C1 segment of cervical spinal cord (tissue), 14 donors: ENCODE results near the gene NNT.

Experiments used
- DNase-seq, 14 donors: peaks; one replicate each; lab custom pipeline; 2025; lab: John Stamatoyannopoulos, UW

NNT gene

DNA sequence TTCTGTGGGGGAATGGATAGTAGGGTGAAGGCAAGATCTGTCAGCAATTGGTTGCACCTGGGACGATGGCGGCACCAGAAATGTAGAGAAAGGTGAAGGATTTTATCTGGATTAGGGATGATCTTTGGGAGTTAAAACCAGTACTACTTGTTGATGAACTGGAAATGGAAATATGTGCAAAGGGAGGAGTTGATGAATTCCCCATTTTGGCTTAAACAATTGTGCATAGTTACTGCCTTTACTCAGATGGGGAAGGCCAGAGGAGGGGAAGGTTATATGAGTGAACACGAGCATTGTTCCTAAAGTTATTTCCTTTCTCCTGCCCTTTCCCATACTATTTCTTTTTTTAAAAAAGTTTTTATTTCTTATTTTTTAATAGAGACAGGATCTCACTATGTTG is 19.1 kb downstream of the NNT start:
- DNase-seq: no peak

DNA sequence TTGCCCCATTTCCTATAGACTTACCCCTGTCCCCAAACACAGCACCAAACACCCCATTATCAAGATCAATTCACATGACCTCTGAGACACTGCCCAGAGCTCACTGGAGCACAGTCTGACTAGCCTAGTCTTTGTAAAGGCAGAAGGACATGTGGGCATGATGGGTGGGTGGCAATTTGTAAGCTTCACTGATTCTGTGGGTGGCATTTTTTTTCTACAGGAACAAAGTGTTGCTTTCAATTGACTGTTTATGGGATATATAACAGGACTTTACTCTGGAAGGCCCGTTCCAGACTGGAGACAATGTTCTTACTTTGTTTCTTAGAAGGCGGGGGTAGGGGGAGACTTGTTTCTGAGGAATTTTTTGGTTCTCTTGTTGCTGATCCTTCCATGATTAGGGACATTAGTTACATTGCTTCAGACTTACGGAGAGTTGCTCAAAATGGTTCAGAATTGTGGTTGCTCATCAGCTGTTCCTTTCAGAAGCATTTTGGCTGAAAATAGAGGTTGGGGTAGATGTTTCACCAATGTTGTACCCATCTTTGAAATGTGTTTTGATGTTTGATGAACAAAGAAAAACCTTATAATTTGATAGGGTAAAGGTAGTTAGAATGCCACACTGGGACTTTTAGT is 20.2 kb downstream of the NNT start:
- no peak for DNase-seq

DNA sequence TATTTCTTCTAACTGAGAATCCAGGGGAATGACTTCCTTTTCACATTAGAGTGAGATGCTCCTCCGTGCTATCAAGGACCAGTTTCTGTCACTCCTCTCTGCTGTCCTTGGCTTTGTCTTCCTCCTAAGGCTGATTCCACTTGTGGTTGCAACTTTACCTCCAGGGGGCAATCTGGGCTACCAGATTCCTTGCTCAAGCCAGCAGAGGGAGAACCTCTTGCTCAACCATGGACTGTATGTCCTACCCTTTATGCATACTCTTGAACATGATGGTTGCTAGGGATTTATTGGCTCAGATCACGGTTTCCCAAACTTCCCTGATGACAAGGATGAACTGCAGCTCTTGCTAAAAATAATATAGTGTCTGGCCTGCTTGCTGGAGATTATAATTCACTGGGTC is 24.0 kb downstream of the NNT start:
- peak in 1 of 14 donors; percentile 7 for DNase-seq

GRCh38 chr5:43631182-43631910 is 28.4 kb downstream of the NNT start:
- peak in 4 of 14 donors; percentile 12 to 83 (median 22) for DNase-seq

DNA sequence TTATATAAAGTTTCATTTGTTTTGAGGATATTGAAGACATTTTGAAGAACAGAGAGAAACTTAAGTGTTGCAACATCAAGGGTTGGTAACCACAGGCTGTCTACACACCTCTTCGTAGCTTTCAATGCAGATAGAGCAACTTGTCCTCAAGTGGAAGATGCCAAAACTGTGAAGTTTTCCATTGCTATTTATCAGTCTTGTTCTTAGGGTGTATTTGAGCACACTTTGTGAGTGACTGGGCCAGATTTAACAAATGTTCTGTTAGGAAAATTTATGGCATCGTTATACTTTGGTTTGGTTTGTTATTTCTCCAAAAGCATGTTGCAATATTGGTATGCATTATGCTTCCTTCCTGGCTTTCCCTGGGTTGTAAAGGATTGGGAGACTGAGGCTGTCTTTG is 31.6 kb downstream of the NNT start:
- DNase-seq: no peak

DNA sequence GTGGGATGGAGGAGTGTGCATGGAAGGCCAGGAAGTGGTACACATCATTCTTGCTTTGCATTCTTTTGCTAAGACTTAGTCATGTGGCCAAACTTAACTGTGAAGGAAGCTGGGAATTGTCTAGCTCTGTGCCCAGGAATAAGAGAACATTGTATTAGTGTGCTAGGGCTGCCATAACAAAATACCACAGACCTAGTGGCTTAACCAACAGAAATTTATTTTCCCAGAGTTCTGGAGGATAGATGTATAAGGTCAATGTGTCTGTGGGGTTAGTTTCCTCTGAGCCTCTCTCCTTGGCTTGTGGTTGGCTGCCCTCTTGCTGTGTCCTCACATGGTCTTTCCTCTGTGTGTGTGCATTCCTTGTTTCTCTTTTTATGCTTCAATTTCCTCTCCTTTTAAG is 32.4 kb downstream of the NNT start:
- DNase-seq: no peak

DNA sequence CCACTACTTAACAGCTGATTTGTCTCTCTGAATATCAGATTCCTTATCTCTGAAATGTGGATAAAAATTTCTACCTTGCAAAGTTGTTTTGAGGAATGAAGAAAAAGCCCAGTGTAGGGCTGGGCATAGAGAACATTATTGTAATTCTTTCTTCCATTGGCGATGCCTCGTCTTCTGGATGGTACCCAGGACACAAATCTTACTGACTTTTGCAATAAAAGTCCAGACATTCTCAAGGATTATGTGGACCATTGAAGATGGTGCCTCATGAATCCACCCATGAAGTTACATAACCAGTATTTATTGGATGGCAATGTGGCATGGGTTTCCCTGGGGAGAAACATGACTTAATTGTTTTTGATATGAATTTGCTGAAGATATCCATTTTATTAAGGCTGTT is 33.1 kb downstream of the NNT start:
- no peak for DNase-seq

DNA sequence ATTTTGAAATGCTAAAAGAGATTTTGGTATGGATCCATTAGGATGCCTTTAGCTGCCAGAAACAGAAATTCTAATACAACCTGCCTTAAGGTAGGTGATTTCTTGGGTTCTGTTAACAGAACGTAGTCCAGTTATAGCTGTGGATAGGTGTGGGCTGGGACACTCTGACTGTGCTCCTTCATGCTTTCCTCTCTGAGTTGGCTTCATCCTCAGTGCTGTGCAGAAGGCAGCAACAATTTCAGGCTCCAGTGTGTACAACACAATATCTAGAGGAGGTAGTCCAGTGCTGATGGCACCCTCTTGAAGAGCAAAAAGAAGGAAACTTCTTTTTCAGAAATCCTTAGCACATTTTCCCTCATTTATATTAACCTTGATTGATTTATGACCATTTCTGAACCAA is 34.4 kb downstream of the NNT start:
- no peak for DNase-seq

DNA sequence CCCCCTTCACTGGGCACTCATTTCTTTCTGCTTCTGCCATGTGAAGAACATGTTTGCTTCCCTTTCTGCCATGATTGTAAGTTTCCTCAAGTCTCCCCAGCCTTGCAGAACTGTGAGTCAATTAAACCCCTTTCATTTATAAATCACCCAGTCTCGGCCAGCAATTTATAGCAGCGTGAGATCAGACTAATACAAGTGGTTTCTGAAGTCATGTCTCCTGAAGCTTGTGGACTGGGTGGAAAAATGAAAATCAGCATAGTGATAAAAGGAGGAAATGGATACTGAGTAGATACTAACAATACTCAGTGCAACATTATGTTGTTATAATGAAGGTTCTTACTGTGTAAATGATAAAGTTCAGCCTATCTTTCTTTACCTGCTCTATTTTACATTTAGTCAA is 35.1 kb downstream of the NNT start:
- DNase-seq: no peak

GRCh38 chr5:43638546-43638945 is 35.6 kb downstream of the NNT start:
- no peak for DNase-seq

DNA sequence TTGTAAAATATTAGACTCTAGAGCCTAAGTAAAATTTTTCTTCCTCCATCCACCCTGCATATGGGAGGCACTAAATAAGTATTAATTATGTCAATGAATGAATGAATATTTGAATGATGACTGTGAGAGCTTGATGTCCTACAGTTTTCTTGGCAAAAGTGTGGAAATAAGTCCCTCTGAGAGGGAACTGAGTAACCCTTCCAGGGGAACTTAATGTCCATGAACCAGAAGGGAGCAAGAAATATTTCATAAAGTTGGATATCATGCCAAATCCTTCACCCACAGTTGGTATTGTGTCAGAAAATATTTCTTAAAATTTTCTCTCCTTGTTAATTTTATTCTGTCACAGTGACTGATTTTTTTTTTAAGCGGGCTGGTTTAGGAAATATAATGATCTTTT is 36.6 kb downstream of the NNT start:
- DNase-seq: no peak

DNA sequence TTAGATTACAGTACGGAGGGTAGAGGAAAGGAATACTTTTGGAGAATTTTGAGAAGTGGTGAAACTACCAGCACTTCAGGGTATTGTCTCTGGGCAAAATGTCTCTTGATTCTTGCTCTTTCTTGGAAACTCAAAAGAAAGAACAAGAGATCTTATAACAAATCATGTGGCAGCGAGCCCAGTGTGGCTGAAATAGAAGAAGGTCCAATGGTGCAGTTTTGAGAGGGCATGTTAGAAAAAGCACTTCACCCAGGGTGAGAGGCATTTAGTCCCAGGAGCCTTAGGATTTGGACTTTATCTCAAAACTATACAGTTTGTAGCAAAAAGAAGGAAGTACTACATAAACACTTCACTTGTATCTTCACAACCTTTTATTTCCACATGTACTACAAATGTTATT is 39.4 kb downstream of the NNT start:
- no peak for DNase-seq

- no peak for DNase-seq
Observed at GRCh38 chr5:43643327-43643726, 40.3 kb downstream of the NNT start.

- DNase-seq: peak in 1 of 14 donors; percentile 80
Observed at GRCh38 chr5:43643750-43644149, 40.8 kb downstream of the NNT start.

GRCh38 chr5:43646992-43647391 is 44.0 kb downstream of the NNT start:
- DNase-seq: no peak

DNA sequence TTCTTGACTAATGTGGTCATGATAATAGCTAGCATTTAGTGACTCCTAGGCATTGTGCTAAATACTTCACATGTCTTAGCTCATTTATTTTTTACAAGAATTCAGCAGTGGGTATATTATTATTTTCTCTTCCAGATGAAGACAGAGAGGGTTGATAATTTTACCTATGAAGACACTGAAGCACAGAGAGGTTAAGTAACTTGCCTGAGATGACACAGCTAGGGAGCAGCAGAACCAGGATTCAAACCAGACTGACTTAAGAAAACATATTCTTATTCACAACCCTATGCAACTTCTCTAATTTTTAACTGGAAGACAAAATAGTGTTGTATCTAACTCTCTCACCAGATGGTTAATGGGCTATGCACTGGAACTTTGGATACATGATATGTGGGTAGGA is 44.8 kb downstream of the NNT start:
- DNase-seq: no peak

GRCh38 chr5:43648499-43649124 is 45.6 kb downstream of the NNT start:
- DNase-seq: no peak

DNA sequence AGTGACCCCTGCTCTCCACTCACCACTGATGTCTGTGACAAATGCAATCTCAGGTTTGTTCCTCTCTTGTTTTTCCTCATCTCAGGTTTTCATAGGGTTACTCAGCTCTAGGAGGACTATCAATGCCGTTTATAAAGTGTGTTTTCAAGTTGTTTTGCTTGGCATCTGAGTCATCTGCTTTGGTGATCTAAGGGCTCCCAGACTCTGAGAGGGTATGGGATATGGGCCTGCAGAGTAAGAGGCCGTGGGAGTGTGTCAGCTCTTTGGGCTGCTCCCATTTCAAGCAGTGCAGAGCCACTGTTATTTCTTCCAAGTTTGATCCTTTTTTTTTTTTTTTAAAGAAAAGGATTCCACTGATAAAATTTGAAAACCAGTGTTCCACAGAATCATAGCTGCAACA is 46.3 kb downstream of the NNT start:
- no peak for DNase-seq

DNA sequence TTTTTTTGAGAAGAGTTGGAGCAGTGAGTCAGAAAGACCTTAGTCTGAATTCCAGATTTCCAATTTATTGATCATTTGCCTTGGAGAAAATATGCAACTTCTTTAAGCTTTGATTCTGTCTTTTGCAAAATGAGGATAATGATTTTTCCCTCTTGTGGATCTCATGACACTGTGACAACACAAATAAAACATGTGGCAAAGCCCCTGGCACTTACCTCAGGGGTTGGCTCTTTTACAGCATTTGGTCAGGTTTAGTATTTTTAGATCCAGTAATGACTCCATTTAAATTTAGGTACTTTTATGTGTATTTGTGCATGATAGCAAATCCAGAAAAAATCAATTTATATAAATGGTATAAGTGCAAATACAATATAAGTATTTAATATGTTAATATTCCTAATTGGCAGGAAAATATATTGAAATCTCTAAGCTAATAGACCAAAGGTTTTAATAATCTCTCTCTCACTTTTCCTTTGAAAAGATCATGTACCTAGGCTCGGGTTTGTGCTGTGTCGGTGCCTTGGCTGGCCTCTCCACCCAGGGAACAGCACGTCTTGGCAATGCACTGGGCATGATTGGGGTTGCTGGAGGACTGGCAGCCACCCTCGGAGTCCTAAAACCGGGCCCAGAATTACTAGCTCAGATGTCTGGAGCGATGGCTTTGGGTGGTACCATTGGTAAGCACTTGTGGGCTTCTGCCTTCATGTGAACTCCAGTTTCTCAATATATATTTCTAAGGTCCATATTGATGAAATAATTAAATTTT is 49.7 kb downstream of the NNT start:
- peak in 1 of 14 donors; percentile 15 for DNase-seq

GRCh38 chr5:43658509-43658908 is 55.5 kb downstream of the NNT start:
- DNase-seq: no peak

DNA sequence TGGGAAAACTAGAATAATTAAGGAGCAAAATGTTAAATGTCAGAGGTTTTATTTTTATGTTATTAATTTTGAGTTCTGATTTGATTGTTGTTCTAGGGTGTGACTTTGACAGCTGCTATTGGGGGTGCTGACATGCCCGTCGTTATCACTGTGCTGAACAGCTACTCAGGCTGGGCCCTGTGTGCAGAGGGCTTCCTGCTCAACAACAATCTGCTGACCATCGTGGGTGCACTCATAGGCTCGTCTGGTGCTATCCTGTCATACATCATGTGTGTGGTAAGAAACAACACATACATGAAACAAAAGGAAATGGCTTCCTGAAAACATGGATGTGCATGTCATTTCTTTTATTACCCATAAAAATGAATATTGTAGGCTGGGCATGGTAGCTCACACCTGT is 56.1 kb downstream of the NNT start:
- DNase-seq: no peak

- DNase-seq: no peak
Observed at GRCh38 chr5:43661102-43661501, 58.1 kb downstream of the NNT start.
